T1000 (cell line): ENCODE data around the gene CNNM1.

Source experiments
- DNase-seq: peaks from one replicate; lab custom pipeline; 2025; ENCODE audit warnings: mixed read lengths; lab: John Stamatoyannopoulos, UW

CNNM1 gene

DNA sequence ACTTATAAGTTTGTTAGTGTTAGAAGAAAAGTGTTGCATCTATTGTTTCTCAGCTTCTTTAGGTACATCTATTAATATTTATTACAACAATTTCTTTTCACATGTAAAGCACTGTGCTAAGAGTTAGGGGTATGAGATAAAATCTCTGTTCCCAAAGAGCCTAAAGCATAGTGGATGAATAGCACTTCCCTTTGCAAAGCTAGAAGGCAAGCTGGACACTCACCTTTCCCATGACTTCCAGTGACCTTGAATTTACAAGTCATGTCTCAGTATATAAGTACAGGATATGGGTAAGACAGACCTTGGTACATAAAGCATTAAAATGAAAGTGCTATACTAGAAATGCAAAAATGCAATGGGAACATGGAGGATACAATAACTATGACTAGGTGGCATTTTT, 8.7 kb downstream of the CNNM1 start:
- no peak for DNase-seq

DNA sequence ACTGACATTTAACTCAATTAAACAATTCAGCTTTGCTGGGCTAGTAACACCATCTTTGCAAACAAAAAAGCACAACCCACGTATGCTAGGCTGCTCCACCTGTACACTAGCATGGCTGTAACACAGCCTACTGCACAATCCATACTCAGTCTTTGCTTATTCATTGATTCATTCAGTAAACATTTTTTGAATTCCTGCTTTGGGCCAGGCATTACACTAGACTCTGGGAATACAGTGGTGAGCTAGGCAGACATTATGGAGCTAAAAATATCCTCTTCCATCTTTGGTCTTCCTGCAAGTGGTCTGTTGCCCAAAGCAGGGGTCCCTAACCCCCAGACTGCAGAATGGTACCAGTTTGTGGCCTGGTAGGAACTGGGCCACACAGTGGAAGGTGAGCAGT, 9.9 kb downstream of the CNNM1 start:
- DNase-seq = no peak

DNA sequence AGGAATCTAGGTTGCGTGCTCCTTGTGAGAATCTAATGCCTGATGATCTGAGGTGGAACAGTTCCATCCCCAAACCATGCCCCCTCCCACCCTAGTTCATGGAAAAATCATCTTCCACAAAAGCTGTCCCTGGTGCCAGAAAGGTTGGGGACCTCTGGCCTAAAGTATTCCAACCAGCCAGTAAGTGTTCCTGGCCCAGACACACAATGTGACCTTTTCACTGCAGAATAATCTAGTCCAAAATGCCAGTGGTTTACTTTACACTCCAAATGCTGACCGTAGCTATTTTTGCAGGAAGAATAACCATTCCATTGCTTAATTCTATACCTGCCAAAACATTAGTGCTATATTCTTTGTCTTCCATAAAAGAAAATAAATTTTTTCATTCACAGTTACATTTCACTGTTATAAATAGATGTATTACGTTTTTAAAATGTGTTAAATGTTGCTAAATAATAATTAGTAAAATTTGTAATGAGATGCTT, 10.4 kb downstream of the CNNM1 start:
- DNase-seq = no peak

DNA sequence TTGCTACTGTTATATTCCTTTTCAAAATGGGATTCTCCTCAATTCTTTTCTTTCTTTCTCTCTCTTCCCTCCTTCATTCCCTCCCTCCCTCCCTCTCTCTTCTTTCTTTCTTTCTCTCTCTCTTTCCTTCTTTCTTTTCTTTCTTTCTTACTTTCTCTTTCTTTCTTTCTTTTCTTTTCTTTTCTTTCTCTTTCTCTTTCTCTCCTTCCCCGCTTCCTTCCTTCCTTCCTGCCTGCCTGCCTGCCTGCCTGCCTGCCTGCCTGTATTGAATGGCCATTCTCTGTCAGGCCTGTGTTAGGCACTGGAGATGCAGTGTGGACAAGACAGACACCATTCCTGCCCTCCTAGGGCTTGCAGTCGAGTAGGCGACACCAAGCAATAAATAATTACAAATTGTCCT, 11.5 kb downstream of the CNNM1 start:
- no peak for DNase-seq

DNA sequence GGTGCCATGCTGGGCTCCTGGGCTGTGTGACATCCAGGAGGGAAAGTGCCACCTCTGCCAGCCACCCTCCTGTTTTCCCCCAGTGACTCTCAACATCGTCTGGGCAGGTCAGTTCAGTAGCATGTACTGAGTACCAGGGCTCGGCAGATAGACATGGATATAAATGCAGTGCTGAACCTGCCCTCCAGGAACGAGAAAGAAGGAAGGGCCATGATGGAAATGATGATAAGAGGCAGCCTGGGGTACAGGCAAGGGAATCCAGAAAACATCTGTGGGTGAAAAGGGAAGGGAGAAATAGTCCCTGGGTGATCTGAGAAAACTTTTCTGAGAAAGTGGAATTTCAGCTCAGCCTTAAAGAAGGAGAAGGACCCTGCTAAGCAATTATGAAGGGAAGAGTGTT, 12.1 kb downstream of the CNNM1 start:
- DNase-seq = no peak

DNA sequence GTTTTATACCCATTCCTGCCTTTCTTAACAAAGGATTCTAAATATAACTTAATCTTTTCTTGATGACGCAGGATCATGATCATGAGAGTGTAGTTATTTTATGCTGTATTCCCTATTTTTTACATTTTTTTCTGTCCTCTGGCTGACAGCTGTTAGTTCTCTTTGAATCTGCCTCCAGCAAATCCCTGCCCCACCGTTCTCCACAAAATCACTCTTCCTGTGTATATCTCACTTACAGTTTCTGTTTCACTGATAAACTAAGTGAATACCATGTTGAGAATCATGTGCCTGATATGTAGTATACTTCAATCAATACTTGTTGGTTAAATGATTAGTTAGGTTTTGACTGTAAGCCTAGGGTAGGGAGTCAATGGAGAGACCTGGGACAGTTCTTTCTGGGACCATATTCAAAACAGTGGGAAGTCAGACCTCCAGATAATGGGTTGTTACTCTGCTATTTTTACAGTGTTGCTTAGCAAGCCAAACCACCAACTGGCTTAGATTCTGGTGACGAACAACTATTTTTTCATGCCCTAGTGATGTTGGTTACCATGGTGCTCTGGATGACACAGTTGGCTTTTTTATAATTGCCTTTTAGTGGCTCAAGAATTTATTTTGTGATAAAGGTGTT, 12.8 kb downstream of the CNNM1 start:
- no peak for DNase-seq

DNA sequence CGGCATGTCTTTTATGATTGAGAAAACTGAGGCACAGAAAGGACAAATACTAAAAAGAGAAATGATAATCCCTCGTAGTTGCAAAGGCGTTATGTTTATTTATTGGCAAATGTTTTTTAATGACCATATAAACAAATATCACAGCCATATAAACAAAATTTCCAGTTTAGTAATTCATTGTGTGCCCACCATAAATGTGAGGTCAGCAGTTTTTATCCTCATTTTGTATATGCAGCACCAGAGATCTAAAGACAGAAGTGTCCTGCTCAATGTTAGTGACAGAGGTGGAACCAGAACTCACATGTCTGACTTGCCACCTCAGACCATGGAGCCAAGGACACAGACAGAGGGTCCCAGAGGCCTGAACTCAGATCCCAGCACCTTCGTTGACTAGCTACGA, 14.1 kb downstream of the CNNM1 start:
- no peak for DNase-seq

DNA sequence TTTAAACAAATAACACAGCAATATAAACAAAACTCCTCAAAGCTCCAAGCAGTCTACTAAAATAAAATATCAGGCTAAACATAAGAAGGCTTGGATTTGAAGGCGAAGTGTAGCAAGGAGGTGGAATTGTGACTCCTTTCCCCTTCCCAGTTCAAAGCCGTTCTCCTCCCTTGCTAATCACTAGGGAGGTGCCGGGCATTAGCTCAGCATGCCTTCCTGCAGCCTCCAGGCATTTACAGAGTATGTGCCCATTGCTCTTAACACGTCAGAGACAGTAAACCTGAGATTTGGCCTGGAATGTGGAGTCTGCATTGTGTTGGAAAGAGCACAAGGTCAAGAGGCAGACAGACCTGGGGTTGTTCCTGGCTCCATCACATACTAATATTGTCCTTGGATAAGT, 15.6 kb downstream of the CNNM1 start:
- no peak for DNase-seq

DNA sequence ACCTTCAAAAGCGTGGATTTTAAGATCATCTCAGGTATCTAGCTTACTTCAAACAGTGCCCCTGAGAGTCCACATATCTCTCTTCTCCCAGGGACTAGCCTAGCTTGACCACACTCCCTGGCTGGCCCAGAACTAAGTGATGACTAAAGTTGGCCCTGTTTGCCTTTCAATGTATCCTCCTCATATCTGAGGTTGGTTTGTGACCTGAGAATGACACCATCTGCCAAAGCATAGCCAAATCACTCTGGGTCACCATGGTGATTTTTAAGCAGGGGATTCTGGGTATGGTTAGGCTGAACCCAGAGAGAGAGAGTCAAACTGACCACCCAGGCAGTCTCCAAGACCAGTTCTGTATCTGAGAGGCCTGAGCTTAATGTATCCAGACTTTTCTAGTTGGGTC, 16.2 kb downstream of the CNNM1 start:
- peak; percentile 23 for DNase-seq

DNA sequence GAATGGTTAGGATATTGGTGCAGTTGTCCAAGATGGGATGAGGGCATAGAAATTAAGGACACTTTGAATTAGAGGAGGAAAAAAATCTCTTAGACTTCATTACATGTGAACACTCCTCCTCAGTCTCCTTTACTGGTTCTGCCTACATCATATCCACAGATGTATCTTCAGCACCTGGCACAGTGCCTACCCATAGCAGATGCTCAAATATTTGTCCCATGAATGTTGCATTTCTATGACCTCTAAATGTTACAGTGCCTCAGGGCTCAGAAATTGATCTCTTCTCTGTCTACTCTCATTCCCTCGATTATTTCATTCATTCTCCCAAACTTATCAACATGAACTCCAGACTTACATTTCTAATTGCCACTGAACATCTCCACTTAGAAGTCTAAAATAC, 17.1 kb downstream of the CNNM1 start:
- DNase-seq = peak; percentile 15

DNA sequence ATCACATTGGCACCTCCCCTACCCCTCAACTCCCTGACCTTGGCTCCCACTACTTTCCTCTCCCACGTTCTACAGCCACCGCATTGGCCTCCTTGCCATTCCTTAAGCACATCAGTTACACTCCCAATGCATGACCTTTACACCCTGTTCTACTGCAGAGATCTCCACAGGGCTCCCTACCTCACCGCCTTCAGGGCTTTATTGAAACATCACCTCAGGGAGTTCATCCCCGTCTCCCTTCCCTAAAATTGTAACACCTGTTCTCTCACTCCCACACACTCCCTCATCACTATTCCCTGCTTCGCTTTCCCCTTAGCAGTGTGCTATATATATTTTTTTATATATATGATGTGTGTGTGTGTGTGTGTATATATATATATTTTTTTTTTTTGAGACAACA, 18.5 kb downstream of the CNNM1 start:
- DNase-seq = no peak

DNA sequence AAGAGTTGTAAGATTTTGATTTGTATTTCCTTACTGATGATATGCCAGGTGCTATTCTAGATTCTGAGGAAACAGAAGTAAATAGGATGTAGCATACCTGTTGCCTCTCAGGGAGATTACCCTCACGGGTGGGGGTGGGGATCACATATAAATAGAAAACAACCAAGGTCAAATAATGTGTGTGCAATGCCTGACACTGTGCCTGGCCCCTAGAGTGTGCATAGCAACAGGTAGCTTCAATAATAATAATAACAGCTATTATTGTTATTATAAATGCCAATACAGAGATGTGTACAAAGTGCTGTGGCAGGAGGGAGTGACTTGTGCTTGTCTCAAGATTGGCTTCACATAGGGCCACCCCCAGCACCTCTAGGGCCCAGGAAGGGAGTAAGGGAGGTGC, 24.0 kb downstream of the CNNM1 start:
- no peak for DNase-seq

DNA sequence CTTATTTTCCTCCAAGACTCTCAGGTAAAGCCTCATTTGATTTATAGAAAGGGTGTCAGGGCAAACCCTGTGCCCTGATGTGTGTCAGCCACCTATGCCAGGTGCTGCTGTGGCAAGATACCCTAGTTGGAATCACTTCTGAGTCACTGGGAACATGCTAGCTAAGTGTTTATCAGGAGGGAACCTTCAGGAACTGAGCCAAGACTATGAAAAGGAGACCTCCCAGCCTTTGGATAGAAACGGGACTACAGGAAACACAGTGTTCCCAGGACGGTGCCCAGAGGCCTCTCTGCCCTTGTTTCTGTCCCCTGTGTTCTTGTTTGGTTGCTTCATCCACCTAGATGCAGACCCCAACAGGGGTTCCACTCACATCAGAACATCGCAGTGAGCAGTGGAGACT, 28.5 kb downstream of the CNNM1 start:
- no peak for DNase-seq

DNA sequence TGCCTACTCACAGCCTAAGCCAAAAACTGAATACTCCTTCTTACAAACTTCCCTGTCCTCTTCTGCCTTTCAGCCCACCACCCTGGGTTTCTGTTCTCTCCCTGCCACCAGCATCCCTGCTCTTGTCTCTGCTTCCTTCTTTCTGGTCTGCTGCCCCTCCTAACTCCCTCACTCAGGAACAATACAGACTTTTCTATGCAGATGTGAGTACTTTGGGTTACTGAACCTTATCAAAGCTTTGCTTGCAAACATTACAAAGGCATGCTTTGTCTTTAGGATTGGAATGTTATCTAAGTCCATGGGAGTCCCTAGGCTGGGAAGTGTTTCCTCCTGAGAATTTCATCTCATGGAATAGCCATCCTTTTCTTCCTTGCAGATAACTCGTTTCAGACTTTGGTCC, 28.9 kb downstream of the CNNM1 start:
- DNase-seq = no peak

DNA sequence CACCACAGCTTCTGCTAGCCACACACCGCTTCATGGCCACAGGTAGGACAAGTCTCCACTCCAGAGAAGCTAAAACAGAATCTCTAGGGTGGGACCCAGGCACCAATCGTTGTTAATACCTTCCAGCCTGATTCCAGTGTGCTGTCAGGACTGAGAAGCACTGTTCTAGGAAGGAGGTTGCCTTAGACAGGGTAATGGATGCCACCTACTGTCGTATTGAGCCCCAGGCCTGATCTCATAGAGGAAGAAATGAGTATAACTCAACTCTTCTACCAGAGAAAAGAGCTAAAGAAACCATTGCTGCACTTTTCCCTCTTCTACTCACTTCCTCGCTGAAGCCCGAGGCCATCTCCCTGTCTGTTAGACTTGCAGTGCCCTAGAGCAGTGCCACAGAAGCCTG, 31.8 kb downstream of the CNNM1 start:
- DNase-seq = no peak

DNA sequence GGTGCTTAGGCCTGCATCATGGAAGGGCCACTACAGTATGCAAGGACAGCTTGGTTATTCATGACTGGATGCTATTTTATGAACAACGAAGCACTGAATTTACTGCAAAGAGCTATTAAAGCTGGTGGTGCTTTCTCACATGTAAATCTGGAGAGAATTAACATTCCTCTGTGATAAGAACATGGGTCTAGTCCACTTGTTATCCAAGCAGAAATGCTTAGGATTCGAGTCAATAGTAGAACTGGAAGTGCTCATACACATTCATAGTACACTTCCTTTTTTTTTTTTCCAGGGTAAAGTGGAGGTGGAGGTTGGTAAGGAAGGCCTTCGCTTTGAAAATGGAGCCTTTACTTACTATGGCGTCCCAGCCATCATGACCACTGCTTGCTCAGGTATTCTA, 35.0 kb downstream of the CNNM1 start:
- no peak for DNase-seq

DNA sequence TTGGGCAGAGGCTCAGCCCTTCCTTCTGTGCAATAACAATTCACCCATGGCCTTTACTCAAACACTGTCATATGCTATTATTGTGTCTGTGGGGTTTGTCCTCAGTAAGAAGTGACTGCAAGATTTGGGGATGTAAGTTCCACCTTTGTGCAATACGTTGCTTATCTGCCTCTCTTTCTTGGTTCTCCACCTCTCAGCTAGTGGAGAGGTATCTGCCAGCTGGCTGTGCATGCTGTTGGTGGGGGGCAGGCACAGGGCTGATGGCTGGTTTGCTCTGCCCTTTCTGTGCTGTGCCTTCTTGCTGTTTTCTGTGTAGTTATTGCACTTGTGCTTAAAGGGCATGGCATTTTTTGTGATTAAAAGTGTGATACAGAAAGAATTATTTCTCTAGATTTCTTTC, 36.2 kb downstream of the CNNM1 start:
- no peak for DNase-seq

DNA sequence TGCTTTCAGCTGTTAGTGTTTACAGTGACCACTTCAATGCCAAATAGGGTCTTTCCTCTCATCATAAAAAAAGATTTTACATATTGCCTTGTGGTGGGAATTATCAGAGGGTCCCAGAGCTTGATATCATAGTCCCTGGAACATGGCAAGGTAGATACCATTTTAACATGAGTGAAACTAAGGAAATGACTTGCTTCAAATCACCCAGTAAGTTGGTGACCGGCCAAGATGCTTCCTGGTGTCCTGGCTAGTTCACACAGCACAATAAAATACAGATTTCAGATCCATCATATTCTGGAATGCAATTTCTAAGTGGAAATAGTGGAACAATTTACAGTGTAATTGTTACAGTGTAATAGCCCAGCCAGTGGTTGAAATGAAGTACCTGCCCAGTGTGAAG, 36.6 kb downstream of the CNNM1 start:
- DNase-seq = no peak

DNA sequence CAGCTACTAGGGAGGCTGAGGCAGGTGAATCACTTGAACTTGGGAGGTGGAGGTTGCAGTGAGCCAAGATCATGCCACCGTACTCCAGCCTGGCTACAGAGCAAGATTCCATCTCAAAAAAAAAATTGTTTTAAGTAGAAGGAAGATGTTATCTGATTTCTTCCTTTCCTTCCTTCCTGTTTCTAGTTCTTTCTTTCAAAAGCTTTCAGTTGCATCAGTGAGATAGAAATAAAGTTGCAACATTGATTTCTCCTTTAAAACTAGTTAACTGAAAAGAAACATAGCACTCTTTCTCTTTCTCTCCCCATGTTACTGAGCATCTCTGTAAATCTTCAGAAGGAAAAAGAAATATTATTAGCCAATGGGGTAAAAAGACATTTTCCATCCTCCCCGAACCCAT, 37.5 kb downstream of the CNNM1 start:
- no peak for DNase-seq

DNA sequence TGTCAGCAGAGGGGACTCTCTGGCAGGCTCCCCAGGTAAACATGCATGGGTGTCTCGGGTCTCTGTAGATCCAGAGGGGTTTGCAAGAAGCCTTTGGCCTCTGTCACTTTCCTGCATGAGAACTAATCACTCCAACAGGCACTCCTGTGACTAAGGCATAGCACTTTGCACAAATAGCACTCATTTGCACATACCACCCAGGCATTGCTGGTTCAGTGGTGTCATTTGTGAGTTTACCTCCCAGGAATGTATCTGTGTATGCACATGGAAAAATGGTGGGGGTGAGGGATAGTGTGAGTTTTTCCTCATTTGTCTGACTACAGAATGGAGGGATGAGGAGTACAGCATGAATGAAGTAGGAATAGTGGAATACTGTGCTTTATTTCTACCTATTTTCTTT, 39.5 kb downstream of the CNNM1 start:
- DNase-seq = no peak

DNA sequence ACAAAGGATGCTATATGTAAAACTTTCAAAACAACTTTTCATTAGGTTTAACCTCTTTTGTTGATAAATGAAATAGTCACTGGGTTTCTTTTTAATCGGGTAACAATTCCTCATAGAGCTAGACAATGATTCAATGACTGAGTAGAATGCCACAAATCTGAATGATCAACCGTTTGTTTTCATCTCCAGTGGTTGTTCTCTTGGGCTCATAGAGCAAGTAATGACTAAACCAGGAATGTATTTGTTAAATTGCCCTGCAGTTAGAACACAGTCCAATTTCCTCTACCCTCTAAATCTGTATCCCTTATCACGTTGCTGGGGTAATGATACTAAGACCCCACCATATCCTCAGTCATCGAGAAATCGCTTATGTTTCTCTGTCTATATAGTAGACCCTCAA, 40.0 kb downstream of the CNNM1 start:
- no peak for DNase-seq

DNA sequence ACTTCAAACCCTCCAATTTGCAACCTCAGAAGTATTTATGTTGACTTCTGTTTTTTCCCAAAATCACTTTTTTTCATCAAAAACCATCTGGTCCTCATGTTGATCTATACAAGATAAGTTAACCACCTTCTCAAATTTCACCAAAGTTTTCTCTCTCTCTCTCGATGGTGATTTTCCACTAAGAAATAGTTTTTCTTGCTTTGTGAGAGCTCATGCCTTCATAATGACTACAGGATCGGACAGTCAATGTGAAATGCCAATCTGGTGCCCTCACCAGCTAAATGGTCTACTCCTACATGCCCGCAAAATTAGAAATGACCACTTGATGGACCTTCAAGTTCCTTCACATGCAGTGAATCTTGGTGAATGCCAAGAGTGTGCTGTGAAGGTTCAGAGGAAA, 40.4 kb downstream of the CNNM1 start:
- no peak for DNase-seq

DNA sequence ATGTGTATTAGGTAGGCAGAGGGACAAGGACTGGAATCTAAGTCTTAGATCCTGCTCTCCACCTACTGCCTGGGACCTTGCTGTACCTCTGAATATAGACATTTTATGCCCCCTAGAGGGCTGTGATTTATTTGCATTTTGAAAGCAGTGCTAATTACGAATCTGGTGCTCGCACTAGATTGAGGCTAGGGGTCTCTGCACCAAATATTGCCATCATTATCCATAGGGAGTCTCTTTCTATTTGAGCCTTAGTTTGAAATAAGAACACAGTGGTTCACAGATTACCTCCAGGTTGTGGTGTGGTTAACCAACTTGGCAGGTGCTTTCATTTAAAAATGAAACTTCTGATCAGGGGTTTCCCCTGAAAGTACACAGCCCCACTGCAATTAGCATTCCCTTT, 41.8 kb downstream of the CNNM1 start:
- no peak for DNase-seq

DNA sequence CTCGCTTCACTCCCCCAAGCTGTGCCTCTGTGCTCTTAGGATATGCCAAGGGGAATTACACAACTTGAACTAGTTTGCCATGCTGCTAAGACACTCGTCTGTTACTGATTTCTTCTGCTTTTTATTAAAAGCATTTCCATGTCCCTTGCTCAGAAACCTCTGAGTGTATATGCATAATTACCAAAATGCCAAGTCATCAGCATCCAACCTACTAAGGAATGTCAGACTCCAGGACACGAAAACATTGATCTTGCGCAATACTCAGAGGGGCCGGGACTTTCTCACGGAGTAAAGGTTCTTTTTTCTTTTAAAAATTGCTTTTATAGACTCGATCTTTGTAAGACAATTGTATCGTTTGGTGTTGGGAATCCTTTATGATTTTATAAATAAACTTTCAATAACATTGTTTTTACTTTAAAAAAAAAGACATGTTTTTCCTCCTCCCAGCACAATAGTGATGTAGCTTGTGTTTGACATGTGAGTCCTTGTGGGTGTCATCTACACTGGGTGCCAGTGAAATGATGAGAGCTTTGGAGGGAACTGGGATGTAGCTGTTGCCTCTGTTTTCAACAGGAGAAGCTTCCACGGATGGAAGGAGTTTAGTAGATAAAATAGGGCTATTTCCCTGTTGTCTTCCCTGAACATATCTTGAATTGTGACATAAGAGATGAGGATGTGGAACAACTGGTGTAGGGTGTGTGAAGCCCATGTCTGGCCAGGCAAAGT, 43.6 kb downstream of the CNNM1 start:
- no peak for DNase-seq
